OCI-LY7 (cell line): ENCODE results near the gene MKRN1.

Source experiments
- EZH2phosphoT487 ChIP-seq: fragments of 200-600 bp; sonication (generic); IDR thresholded peaks from 2 replicates; pipeline ENCODE4 v1.6.1; 2018; ENCODE audit warnings: low read depth, borderline replicate concordance, mild to moderate bottlenecking, mixed run types, antibody characterized with exemption, low read length, moderate library complexity, mixed read lengths
- TF ChIP-seq, protein P1 (sequence below): fragments of 200-600 bp; sonication (generic); conservative IDR thresholded peaks from 2 replicates; pipeline ENCODE4 v1.5.1; 2014; ENCODE audit warnings: mild to moderate bottlenecking, antibody characterized with exemption, low read length, moderate library complexity, mixed read lengths

DNA sequence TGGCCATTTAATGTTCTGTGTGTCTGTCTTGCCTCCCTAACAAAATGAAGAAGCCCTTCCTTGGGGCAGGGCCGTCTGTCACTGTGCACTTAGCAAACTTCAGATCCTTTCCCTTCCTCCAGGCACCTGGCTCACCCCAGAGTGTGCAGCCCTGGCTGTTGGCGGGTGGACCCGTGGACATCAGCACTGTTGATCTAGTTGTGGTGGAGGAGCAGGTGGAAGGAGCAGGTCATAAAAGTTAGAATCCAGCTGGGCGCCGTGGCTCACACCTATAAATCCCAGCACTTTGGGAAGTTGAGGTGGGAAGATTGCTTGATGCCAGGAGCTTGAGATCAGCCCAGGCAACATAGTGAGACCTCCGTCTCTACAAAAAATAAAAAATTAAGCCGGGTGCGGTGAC is 62.7 kb downstream of the MKRN1 start:
- TF ChIP-seq EZH2phosphoT487 = no peak
- TF ChIP-seq, protein P1, sequence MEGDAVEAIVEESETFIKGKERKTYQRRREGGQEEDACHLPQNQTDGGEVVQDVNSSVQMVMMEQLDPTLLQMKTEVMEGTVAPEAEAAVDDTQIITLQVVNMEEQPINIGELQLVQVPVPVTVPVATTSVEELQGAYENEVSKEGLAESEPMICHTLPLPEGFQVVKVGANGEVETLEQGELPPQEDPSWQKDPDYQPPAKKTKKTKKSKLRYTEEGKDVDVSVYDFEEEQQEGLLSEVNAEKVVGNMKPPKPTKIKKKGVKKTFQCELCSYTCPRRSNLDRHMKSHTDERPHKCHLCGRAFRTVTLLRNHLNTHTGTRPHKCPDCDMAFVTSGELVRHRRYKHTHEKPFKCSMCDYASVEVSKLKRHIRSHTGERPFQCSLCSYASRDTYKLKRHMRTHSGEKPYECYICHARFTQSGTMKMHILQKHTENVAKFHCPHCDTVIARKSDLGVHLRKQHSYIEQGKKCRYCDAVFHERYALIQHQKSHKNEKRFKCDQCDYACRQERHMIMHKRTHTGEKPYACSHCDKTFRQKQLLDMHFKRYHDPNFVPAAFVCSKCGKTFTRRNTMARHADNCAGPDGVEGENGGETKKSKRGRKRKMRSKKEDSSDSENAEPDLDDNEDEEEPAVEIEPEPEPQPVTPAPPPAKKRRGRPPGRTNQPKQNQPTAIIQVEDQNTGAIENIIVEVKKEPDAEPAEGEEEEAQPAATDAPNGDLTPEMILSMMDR = no peak
